ENCODE measurements around the gene MBD3L3.
A peak's percentile ranks its signal among the peaks of the same experiment; 100 is the strongest.
"Not testable (repeated sequence)": the region's sequence is repeated elsewhere in the genome, so short reads cannot be mapped to it uniquely, and the experiment has no call there.

MBD3L3 gene

GRCh38 chr19:7068599-7068998 lies 10.1 kb upstream of the MBD3L3 start:
- no peaks in the 10 kb centered on the region for H3K9me3 ChIP-seq (ENCODE audit: control insufficient read depth, insufficient read depth, low read length)
- H3K4me1 ChIP-seq (ENCODE audit: control insufficient read depth, low read length): peaks cover 16% of the 10 kb centered on the region
- no peaks in the 10 kb centered on the region for H3K9me2 ChIP-seq (replicated peaks; ENCODE audit: control insufficient read depth, low read length)
- H3K36me3 ChIP-seq (ENCODE audit: control insufficient read depth, low read length): peaks cover 33% of the 10 kb centered on the region
- peak overlapping the region; percentile 75 for H3K4me2 ChIP-seq (ENCODE audit: low read length)
- no peak for TF ChIP-seq CTCF (IDR thresholded peaks at IDR 0.05; ENCODE audit: low read depth, low read length, poor library complexity, severe bottlenecking)
- no peak for TF ChIP-seq EZH2phosphoT487 (IDR thresholded peaks at IDR 0.05; ENCODE audit: borderline replicate concordance, low read length)
- peak overlapping the region; percentile 89 for H3K4me3 ChIP-seq (ENCODE audit: low read length)
- H3K27ac ChIP-seq (ENCODE audit: low read depth, low read length): no peak overlapping the region
- H3K27me3 ChIP-seq (ENCODE audit: control insufficient read depth, low read length): no peaks in the 10 kb centered on the region
- H3K79me2 ChIP-seq (ENCODE audit: control insufficient read depth, low read length): peaks cover 22% of the 10 kb centered on the region
- H4K20me1 ChIP-seq (ENCODE audit: control insufficient read depth, insufficient read depth, low read depth, low read length): no peaks in the 10 kb centered on the region
- peaks cover 3% of the 10 kb centered on the region for H3F3A ChIP-seq (ENCODE audit: control insufficient read depth, insufficient read depth)

- Histone ChIP-seq H3K9me3 (ENCODE audit: control insufficient read depth, insufficient read depth, low read length) (no peaks in the 10 kb centered on the region), H3K4me1 (ENCODE audit: control insufficient read depth, low read length) (peaks cover 16% of the 10 kb centered on the region), H3K27me3 (ENCODE audit: control insufficient read depth, low read length) (no peaks in the 10 kb centered on the region), H3K79me2 (ENCODE audit: control insufficient read depth, low read length) (peaks cover 22% of the 10 kb centered on the region), H3K4me2 (ENCODE audit: low read length) (no peak overlapping the region), H3F3A (ENCODE audit: control insufficient read depth, insufficient read depth) (peaks cover 3% of the 10 kb centered on the region), H4K20me1 (ENCODE audit: control insufficient read depth, insufficient read depth, low read depth, low read length) (no peaks in the 10 kb centered on the region), H3K36me3 (ENCODE audit: control insufficient read depth, low read length) (peaks cover 26% of the 10 kb centered on the region), H3K4me3 (ENCODE audit: low read length) (no peak overlapping the region), H3K9me2 (replicated peaks; ENCODE audit: control insufficient read depth, low read length) (no peaks in the 10 kb centered on the region), H3K27ac (ENCODE audit: low read depth, low read length) (no peak overlapping the region)
- TF ChIP-seq EZH2phosphoT487 (IDR thresholded peaks at IDR 0.05; ENCODE audit: borderline replicate concordance, low read length): no peak
- TF ChIP-seq CTCF (IDR thresholded peaks at IDR 0.05; ENCODE audit: low read depth, low read length, poor library complexity, severe bottlenecking): no peak
Observed at GRCh38 chr19:7067716-7068115, 9.2 kb upstream of the MBD3L3 start.

- H3K9me3 ChIP-seq (ENCODE audit: control insufficient read depth, insufficient read depth, low read length); H3K27ac ChIP-seq (ENCODE audit: low read depth, low read length); H3K27me3 ChIP-seq (ENCODE audit: control insufficient read depth, low read length); H3K4me2 ChIP-seq (ENCODE audit: low read length); H3F3A ChIP-seq (ENCODE audit: control insufficient read depth, insufficient read depth); H4K20me1 ChIP-seq (ENCODE audit: control insufficient read depth, insufficient read depth, low read depth, low read length); H3K4me3 ChIP-seq (ENCODE audit: low read length); H3K9me2 ChIP-seq (replicated peaks; ENCODE audit: control insufficient read depth, low read length): not testable (repeated sequence)
- Histone ChIP-seq H3K4me1 (ENCODE audit: control insufficient read depth, low read length) (peaks cover 16% of the 10 kb centered on the region), H3K79me2 (ENCODE audit: control insufficient read depth, low read length) (peaks cover 19% of the 10 kb centered on the region), H3K36me3 (ENCODE audit: control insufficient read depth, low read length) (peaks cover 20% of the 10 kb centered on the region)
- peak; percentile 33 for TF ChIP-seq CTCF (IDR thresholded peaks at IDR 0.05; ENCODE audit: low read depth, low read length, poor library complexity, severe bottlenecking)
Observed at GRCh38 chr19:7067122-7067521, 8.6 kb upstream of the MBD3L3 start.

Measured in DOHH2 (cell line).